HEK293 (cell line): ENCODE results near the gene ANKRD11.

Source experiments
- GFI1B ChIP-seq: fragments of 450-650 bp; formaldehyde crosslinking; IDR thresholded peaks from 2 replicates; pipeline ENCODE4 v1.5.1; 2016; ENCODE audit warnings: missing biosample characterization, missing genetic modification characterization
- GLIS2 ChIP-seq: fragments of 450-650 bp; formaldehyde crosslinking; IDR thresholded peaks from 2 replicates; pipeline ENCODE4 v1.5.1; 2016; ENCODE audit warnings: missing biosample characterization, missing genetic modification characterization
- HOXA7 ChIP-seq: sonication (generic); formaldehyde crosslinking; IDR thresholded peaks from 2 replicates; pipeline ENCODE4 v1.8.1; 2022; ENCODE audit warnings: missing genetic modification reagents, borderline replicate concordance
- KLF16 ChIP-seq: fragments of 450-650 bp; formaldehyde crosslinking; IDR thresholded peaks from 2 replicates; pipeline ENCODE4 v1.5.1; 2017; ENCODE audit warnings: missing biosample characterization, missing genetic modification characterization
- MZF1 ChIP-seq: fragments of 450-650 bp; formaldehyde crosslinking; IDR thresholded peaks from 2 replicates; pipeline ENCODE4 v1.5.1; 2017; ENCODE audit warnings: missing biosample characterization, missing genetic modification characterization, borderline replicate concordance
- PRDM1 ChIP-seq: fragments of 450-650 bp; formaldehyde crosslinking; IDR thresholded peaks from 2 replicates; pipeline ENCODE4; 2016; ENCODE audit warnings: missing biosample characterization, missing genetic modification characterization
- SETDB1 ChIP-seq: IDR thresholded peaks from one replicate; pipeline ENCODE4 v1.6.1; 2017; ENCODE audit warnings: mild to moderate bottlenecking, low read length, moderate library complexity, mixed read lengths; ENCODE audit not compliant: insufficient read length
- WT1 ChIP-seq: fragments of 450-650 bp; formaldehyde crosslinking; IDR thresholded peaks from 2 replicates; pipeline ENCODE4 v1.5.1; 2016; ENCODE audit warnings: missing biosample characterization, missing genetic modification characterization
- ZBTB20 ChIP-seq: fragments of 450-650 bp; formaldehyde crosslinking; IDR thresholded peaks from 2 replicates; pipeline ENCODE4 v1.5.1; 2016; ENCODE audit warnings: missing biosample characterization, missing genetic modification characterization
- ZFP37 ChIP-seq: fragments of 450-650 bp; formaldehyde crosslinking; IDR thresholded peaks from 2 replicates; pipeline ENCODE4 v1.5.1; 2016; ENCODE audit warnings: missing biosample characterization, missing genetic modification characterization
- ZFP69B ChIP-seq: fragments of 450-650 bp; formaldehyde crosslinking; IDR thresholded peaks from 2 replicates; pipeline ENCODE4 v1.5.1; 2016; ENCODE audit warnings: missing biosample characterization, missing genetic modification characterization
- ZNF133 ChIP-seq: fragments of 450-650 bp; formaldehyde crosslinking; IDR thresholded peaks from 2 replicates; pipeline ENCODE4 v1.5.1; 2016; ENCODE audit warnings: missing biosample characterization, missing genetic modification characterization
- ZNF19 ChIP-seq: fragments of 450-650 bp; formaldehyde crosslinking; IDR thresholded peaks from 2 replicates; pipeline ENCODE4; 2016; ENCODE audit warnings: missing biosample characterization, missing genetic modification characterization, low read depth
- ZNF266 ChIP-seq: fragments of 450-650 bp; formaldehyde crosslinking; IDR thresholded peaks from 2 replicates; pipeline ENCODE4 v1.5.1; 2016; ENCODE audit warnings: missing biosample characterization, missing genetic modification characterization, low read depth
- ZNF335 ChIP-seq: fragments of 450-650 bp; formaldehyde crosslinking; conservative IDR thresholded peaks from 2 replicates; pipeline ENCODE4 v1.5.1; 2016; ENCODE audit warnings: missing biosample characterization, missing genetic modification characterization
- ZNF341 ChIP-seq: fragments of 450-650 bp; formaldehyde crosslinking; IDR thresholded peaks from 2 replicates; pipeline ENCODE4; 2016; ENCODE audit warnings: low read depth, missing biosample characterization, missing genetic modification characterization
- ZNF473 ChIP-seq: fragments of 450-650 bp; formaldehyde crosslinking; IDR thresholded peaks from 2 replicates; pipeline ENCODE4 v1.5.1; 2017; ENCODE audit warnings: missing biosample characterization, missing genetic modification characterization
- ZNF48 ChIP-seq: fragments of 450-650 bp; formaldehyde crosslinking; IDR thresholded peaks from 2 replicates; pipeline ENCODE4 v1.5.1; 2016; ENCODE audit warnings: missing biosample characterization, missing genetic modification characterization
- ZNF501 ChIP-seq: fragments of 450-650 bp; formaldehyde crosslinking; IDR thresholded peaks from 2 replicates; pipeline ENCODE4 v1.5.1; 2016; ENCODE audit warnings: missing biosample characterization, missing genetic modification characterization
- ZNF521 ChIP-seq: fragments of 450-650 bp; formaldehyde crosslinking; IDR thresholded peaks from 2 replicates; pipeline ENCODE4 v1.5.1; 2017; ENCODE audit warnings: missing biosample characterization, mild to moderate bottlenecking, missing genetic modification characterization
- ZNF610 ChIP-seq: fragments of 450-650 bp; formaldehyde crosslinking; IDR thresholded peaks from 2 replicates; pipeline ENCODE4 v1.5.1; 2016; ENCODE audit warnings: missing biosample characterization, missing genetic modification characterization, borderline replicate concordance
- ZNF624 ChIP-seq: fragments of 450-650 bp; formaldehyde crosslinking; IDR thresholded peaks from 2 replicates; pipeline ENCODE4 v1.5.1; 2017; ENCODE audit warnings: missing biosample characterization, missing genetic modification characterization
- ZNF654 ChIP-seq: fragments of 450-650 bp; formaldehyde crosslinking; IDR thresholded peaks from 2 replicates; pipeline ENCODE4 v1.5.1; 2016; ENCODE audit warnings: low read depth, missing biosample characterization, missing genetic modification characterization
- ZNF660 ChIP-seq: fragments of 450-650 bp; IDR thresholded peaks from 2 replicates; pipeline ENCODE4 v1.5.1; 2018; ENCODE audit warnings: missing biosample characterization, mild to moderate bottlenecking, missing genetic modification characterization
- TF ChIP-seq, protein P1 (sequence below): fragments of 450-650 bp; formaldehyde crosslinking; IDR thresholded peaks from 2 replicates; pipeline ENCODE4 v1.5.1; 2016; ENCODE audit warnings: missing biosample characterization, missing genetic modification characterization
- TF ChIP-seq, protein P2 (sequence below): fragments of 450-650 bp; formaldehyde crosslinking; IDR thresholded peaks from 2 replicates; pipeline ENCODE4 v1.5.1; 2016; ENCODE audit warnings: missing biosample characterization, missing genetic modification characterization
- TF ChIP-seq, protein P3 (sequence below): fragments of 450-650 bp; IDR thresholded peaks from 2 replicates; pipeline ENCODE4 v1.5.1; 2018; ENCODE audit warnings: missing biosample characterization, missing genetic modification characterization
- TF ChIP-seq, protein P4 (sequence below): fragments of 450-650 bp; formaldehyde crosslinking; IDR thresholded peaks from 2 replicates; pipeline ENCODE4 v1.5.1; 2016; ENCODE audit warnings: missing biosample characterization, missing genetic modification characterization, low read depth
- TF ChIP-seq, protein P5 (sequence below): fragments of 450-650 bp; formaldehyde crosslinking; conservative IDR thresholded peaks from 2 replicates; pipeline ENCODE4 v1.5.1; 2016; ENCODE audit warnings: low read depth, missing biosample characterization, missing genetic modification characterization

The ANKRD11 gene

DNA sequence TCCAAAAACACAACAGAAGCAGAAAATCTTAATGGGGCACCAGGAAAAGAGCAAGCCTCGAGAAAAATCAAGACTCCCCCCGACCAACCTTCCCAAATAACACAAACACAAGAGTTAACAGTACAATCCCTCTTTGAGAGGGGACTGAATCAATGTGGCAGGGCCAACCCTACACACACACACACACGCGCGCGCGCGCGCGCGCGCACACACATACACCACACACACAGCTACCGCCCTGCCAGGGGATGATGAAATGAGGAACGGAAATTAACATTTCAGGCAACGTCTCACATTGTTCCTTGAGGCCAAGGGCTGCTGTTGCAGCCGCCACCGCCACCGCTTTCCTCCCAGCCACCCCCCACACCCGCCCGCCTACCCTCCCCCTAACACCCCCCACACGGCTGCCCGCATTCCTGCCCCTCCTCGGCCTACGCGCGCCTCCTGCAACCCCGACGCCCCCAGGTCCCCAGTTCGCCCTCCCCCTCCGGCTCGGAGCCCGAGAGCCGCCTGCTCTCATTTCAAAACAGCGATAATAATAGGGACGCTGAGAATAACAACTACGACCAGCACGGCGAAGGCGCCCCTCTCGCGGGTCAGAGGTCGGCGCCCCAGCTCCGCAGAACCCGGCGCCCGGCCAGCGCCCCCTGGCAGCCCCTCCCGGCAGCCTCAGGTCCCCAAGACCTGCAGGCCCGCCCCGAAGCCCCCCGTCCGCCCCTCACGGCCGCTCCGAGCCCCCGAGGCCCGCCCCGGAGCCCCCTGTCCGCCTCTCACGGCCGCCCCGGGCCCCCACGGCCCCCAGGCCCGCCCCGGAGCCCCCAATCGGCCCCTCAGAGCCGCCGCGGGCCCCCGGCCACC, 1.1 kb downstream of the ANKRD11 start (continued):
- TF ChIP-seq, protein P1, sequence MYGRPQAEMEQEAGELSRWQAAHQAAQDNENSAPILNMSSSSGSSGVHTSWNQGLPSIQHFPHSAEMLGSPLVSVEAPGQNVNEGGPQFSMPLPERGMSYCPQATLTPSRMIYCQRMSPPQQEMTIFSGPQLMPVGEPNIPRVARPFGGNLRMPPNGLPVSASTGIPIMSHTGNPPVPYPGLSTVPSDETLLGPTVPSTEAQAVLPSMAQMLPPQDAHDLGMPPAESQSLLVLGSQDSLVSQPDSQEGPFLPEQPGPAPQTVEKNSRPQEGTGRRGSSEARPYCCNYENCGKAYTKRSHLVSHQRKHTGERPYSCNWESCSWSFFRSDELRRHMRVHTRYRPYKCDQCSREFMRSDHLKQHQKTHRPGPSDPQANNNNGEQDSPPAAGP, result peak; percentile 61; the same call in 1 of the 2 replicates
- no peak for TF ChIP-seq HOXA7 (CRISPR knock-in tag)
- TF ChIP-seq PRDM1 (tag by site-specific recombination), result no peak
- no peak for TF ChIP-seq ZNF473
- peak; percentile 96 for TF ChIP-seq KLF16 (tag by site-specific recombination)
- no peak for TF ChIP-seq ZNF133 (tag by site-specific recombination)
- TF ChIP-seq, protein P2, sequence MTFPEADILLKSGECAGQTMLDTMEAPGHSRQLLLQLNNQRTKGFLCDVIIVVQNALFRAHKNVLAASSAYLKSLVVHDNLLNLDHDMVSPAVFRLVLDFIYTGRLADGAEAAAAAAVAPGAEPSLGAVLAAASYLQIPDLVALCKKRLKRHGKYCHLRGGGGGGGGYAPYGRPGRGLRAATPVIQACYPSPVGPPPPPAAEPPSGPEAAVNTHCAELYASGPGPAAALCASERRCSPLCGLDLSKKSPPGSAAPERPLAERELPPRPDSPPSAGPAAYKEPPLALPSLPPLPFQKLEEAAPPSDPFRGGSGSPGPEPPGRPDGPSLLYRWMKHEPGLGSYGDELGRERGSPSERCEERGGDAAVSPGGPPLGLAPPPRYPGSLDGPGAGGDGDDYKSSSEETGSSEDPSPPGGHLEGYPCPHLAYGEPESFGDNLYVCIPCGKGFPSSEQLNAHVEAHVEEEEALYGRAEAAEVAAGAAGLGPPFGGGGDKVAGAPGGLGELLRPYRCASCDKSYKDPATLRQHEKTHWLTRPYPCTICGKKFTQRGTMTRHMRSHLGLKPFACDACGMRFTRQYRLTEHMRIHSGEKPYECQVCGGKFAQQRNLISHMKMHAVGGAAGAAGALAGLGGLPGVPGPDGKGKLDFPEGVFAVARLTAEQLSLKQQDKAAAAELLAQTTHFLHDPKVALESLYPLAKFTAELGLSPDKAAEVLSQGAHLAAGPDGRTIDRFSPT (tag by site-specific recombination), result peak; percentile 59
- TF ChIP-seq WT1 (tag by site-specific recombination), result no peak
- TF ChIP-seq ZNF624 (tag by site-specific recombination), result no peak
- TF ChIP-seq ZFP37, result no peak
- TF ChIP-seq ZNF266 (tag by site-specific recombination), result no peak
- TF ChIP-seq ZNF48, result no peak
- TF ChIP-seq ZNF610, result no peak
- peak; percentile 86 for TF ChIP-seq GLIS2 (tag by site-specific recombination)
- no peak for TF ChIP-seq ZNF654
- TF ChIP-seq ZNF335 (tag by site-specific recombination), result peak; percentile 92
- TF ChIP-seq MZF1 (tag by site-specific recombination), result peak; percentile 86
- TF ChIP-seq, protein P3, sequence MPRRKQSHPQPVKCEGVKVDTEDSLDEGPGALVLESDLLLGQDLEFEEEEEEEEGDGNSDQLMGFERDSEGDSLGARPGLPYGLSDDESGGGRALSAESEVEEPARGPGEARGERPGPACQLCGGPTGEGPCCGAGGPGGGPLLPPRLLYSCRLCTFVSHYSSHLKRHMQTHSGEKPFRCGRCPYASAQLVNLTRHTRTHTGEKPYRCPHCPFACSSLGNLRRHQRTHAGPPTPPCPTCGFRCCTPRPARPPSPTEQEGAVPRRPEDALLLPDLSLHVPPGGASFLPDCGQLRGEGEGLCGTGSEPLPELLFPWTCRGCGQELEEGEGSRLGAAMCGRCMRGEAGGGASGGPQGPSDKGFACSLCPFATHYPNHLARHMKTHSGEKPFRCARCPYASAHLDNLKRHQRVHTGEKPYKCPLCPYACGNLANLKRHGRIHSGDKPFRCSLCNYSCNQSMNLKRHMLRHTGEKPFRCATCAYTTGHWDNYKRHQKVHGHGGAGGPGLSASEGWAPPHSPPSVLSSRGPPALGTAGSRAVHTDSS (tag by site-specific recombination), result no peak
- TF ChIP-seq GFI1B, result no peak
- TF ChIP-seq SETDB1, result no peak
- no peak for TF ChIP-seq ZNF501 (tag by site-specific recombination)
- peak; percentile 84 for TF ChIP-seq ZNF341 (tag by site-specific recombination)
- TF ChIP-seq ZNF660, result peak; percentile 87; the same call in 1 of the 2 replicates
- TF ChIP-seq ZFP69B (tag by site-specific recombination), result peak; percentile 67; the same call in 1 of the 2 replicates
- no peak for TF ChIP-seq ZNF521 (tag by site-specific recombination)
- TF ChIP-seq, protein P4, sequence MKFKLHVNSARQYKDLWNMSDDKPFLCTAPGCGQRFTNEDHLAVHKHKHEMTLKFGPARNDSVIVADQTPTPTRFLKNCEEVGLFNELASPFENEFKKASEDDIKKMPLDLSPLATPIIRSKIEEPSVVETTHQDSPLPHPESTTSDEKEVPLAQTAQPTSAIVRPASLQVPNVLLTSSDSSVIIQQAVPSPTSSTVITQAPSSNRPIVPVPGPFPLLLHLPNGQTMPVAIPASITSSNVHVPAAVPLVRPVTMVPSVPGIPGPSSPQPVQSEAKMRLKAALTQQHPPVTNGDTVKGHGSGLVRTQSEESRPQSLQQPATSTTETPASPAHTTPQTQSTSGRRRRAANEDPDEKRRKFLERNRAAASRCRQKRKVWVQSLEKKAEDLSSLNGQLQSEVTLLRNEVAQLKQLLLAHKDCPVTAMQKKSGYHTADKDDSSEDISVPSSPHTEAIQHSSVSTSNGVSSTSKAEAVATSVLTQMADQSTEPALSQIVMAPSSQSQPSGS (tag by site-specific recombination), result no peak
- TF ChIP-seq ZBTB20 (tag by site-specific recombination), result peak; percentile 61; the same call in 1 of the 2 replicates
- TF ChIP-seq, protein P5, sequence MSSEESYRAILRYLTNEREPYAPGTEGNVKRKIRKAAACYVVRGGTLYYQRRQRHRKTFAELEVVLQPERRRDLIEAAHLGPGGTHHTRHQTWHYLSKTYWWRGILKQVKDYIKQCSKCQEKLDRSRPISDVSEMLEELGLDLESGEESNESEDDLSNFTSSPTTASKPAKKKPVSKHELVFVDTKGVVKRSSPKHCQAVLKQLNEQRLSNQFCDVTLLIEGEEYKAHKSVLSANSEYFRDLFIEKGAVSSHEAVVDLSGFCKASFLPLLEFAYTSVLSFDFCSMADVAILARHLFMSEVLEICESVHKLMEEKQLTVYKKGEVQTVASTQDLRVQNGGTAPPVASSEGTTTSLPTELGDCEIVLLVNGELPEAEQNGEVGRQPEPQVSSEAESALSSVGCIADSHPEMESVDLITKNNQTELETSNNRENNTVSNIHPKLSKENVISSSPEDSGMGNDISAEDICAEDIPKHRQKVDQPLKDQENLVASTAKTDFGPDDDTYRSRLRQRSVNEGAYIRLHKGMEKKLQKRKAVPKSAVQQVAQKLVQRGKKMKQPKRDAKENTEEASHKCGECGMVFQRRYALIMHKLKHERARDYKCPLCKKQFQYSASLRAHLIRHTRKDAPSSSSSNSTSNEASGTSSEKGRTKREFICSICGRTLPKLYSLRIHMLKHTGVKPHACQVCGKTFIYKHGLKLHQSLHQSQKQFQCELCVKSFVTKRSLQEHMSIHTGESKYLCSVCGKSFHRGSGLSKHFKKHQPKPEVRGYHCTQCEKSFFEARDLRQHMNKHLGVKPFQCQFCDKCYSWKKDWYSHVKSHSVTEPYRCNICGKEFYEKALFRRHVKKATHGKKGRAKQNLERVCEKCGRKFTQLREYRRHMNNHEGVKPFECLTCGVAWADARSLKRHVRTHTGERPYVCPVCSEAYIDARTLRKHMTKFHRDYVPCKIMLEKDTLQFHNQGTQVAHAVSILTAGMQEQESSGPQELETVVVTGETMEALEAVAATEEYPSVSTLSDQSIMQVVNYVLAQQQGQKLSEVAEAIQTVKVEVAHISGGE (tag by site-specific recombination), result peak; percentile 38; the same call in 1 of the 2 replicates
- no peak for TF ChIP-seq ZNF19 (tag by site-specific recombination)
